Measurements from ENCODE around the gene A1CF.
"Not testable (repeated sequence)": the region's sequence is repeated elsewhere in the genome, so short reads cannot be mapped to it uniquely, and the experiment has no call there.

Gene A1CF, protein sequence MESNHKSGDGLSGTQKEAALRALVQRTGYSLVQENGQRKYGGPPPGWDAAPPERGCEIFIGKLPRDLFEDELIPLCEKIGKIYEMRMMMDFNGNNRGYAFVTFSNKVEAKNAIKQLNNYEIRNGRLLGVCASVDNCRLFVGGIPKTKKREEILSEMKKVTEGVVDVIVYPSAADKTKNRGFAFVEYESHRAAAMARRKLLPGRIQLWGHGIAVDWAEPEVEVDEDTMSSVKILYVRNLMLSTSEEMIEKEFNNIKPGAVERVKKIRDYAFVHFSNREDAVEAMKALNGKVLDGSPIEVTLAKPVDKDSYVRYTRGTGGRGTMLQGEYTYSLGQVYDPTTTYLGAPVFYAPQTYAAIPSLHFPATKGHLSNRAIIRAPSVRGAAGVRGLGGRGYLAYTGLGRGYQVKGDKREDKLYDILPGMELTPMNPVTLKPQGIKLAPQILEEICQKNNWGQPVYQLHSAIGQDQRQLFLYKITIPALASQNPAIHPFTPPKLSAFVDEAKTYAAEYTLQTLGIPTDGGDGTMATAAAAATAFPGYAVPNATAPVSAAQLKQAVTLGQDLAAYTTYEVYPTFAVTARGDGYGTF

DNA sequence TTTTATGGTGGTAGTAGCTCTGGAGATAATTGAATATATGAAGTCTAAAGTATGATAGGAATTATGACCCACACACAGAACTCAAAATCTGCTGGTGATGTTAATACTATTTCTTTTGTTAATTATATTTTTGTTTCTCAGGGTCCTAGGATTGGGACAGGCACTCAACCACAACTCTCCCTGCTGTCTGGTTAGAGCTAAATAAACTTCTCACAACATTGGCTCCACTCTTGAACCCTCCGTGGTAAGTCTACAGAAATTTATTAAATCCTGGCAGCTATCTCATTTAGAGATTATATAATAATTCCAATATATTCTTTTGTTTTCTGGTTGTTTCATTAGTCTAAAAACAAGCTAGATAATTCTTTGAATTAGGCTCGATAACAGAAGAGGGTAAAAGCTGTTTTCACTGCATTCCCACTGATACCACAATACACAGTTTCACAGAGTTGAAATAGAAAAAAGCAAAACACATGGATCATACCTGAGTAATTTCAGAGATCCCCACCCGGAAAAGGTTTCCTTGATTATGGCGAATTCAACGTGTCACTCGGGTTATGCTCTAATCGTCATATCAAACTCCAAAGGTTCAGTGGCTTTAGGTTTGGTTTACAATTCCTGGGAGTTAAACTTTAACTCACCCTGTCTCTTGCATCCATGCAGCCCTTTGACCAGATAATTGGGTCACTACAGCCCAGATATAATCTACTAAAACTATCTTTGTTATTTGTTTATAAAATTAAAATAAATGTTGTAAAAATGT, at the start of gene A1CF:
A1CF (minus strand) TSS at position 531 of the 763 bp plus-strand sequence. CDS start 25,687 bp downstream, outside the sequence.
- no peak for DNase-seq

DNA sequence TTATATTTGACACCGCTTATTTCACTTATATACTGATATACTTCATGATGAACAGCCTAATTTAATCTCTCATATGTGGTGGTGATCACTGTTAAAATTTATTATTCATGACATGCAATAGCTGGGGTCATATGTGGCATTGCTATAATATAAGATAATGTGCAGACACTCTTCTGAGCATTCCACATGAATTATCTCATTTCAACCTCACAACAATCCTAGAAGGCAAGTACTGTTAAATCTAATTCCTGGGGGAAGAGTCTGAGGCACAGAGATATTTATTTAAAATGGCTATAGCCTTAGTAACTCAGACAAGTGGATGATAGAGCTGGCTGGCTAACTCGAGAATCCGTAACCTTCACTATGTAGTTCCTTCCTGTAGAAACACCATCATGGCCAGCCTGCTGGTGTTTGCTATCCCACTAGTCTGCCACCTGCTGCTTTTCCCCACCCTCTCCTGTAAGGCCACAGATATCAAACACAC, 46.6 kb upstream of the A1CF start:
- DNase-seq = no peak

DNA sequence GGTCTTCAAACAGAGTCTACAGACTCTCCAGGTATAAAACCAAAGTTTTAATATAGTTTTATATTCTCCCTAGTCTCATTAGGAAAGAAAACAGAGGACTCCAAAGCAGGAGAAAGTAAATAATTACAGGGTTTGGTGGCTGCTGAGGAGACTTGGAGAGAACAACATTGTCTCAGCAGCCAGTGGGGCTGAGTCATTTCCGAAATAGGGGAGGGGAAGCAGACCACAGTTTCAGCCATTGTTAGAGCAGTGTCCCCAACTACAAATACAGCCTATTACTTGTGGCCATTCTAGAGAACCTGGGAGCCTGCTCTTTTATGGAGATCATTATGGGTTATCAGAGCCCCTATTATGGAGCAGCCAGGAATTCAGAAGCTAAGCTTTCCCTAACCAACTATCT, 44.2 kb upstream of the A1CF start:
- DNase-seq = no peak

DNA sequence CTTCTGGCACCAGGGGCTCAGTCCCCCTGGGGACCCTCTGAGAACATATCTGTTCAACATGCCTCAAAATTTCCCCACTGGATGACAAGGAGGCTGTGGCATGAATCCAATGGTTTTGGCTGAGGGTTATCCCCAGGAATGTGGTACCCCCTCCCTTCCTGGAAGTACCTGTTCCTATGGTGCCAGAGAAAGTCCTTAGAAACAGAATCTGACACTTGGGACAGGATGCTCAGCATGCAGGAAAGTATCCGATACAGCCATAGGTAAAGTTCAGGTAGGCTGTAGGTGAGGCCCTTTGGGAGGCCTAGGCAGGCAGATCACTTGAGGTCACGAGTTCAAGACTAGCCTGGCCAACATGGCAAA, 42.7 kb upstream of the A1CF start:
- no peak for DNase-seq

DNA sequence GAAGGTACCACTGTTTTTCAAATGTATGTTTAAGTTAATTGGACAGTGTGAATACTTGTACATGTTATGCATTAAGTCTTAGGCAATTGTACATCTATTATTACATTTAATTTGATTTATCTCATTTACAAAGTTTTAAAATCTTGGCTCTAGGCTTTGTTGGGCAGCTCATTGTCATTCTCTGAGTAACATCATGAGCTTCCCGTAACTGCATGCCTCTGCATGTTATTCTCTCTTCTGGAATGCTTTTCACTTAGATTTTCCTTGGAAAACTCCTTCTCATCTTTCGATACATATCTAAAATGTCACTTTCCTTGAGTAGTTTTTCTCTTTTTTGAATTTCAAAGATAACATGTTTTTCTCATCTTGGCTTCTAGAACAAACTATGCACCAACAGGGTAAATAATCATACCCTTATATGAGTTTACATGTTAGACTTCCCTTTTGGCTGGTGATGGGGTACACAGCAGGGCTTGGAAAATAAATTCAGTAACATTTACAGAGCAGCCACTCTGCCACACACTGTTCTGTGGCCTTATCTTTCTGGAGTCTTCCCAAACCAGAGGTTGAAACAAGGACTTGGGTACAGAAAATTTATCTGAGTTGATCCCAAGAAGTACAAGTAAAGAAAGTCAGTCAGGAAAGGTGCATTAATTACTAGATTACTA, 42.2 kb upstream of the A1CF start:
- DNase-seq = no peak

DNA sequence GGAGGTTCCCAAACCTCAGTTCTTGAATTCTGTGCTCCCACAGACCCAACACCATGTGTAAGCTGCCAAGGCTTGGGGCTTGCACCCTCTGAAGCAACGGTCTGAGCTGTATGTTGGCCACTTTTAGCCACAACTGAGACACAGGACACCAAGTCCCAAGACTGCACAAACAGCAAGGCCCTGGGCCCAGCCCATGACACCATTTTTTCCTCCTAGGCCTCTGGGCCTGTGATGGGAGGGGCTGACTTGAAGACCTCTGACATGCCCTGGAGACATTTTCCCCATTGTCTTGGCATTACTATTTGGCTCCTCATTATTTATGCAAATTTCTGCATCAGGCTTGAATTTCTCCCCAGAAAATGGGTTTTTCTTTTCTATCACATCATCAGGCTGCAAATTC, 38.0 kb upstream of the A1CF start:
- DNase-seq = not testable (repeated sequence)

DNA sequence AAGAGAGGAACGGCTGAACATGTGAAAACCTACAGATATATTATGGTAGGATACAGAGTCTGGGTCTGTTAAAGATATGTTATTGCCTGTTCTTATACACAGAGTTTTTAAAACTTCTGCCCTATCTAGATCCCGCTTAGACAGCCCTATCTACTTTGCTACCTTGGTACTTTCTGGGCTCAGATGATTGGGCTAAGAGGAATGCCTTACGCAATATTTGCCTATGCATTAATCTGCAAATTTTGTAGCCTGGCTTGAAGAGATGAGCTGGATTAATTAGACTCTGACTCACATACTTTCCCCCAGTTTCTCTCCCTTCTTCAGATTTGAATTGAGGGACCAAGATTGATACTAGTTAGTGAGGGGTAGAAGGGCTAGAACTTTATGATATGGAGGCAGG, 33.6 kb upstream of the A1CF start:
- DNase-seq = no peak

DNA sequence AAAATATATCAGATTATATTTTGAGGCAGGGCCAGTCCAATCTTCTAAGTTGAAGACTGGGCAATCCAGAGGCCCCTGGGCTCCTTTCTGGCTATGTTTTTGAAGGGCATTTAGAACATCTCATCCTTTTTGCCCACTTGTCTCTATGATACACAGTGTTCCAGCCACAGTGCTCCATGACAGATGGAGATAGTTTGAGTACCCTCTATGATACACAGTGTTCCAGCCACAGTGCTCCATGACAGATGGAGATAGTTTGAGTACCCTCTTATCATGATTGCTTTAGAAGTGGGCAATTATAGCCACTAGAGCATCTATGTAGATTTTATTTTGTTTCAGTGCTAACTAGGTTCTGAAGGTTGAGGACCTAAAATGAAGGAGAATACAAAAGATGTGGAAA, 33.1 kb upstream of the A1CF start:
- DNase-seq = no peak

DNA sequence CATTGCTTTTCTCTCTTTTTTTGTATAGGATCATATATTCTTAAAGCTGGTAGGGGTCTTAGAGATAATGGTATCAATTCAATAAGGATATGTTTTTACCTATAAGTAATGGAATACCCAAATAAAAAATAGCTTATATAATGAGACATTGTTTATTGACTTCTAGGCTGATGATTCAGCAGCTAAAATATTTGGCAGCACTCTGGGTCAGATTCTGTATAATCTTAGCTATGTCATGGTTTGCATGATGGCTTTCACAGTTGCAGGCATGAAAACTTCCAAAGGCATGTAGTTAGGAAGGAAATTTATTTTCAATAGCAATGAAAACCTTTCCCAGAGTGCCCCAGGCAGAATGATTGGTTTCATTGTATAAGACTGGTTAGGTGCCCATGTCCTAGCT, 32.1 kb upstream of the A1CF start:
- no peak for DNase-seq

DNA sequence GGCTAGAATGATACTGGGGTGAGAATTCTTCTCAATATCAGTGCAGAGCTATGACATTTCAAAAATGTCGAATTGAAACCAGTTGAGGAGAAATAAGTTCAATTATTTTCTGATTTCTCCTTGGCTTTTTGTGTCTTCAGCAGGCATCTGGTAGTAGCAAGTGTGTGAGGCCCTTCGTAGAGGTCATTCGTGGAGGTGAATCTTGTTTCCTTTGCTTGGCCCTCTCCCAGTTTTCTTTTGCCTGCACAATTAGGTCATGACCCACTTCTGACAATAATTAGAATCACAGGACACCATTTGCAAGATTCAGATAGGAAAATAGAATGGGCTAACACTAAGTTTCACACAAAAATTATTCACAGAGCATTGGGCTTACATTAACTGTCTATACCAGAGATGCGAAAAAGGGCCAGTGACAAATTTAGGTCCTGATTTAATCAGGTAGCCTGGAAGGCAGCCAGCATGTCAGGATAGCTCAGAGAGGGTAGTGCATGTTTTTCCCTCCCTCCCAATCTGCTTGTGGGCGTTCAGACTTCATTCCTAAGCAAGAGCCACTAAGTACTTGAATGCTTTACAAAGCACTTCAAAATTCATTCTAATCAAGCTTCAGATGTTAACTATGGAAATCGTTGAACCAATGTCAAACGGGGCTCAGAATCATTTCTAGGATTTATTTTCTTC, 24.0 kb upstream of the A1CF start:
- no peak for DNase-seq

DNA sequence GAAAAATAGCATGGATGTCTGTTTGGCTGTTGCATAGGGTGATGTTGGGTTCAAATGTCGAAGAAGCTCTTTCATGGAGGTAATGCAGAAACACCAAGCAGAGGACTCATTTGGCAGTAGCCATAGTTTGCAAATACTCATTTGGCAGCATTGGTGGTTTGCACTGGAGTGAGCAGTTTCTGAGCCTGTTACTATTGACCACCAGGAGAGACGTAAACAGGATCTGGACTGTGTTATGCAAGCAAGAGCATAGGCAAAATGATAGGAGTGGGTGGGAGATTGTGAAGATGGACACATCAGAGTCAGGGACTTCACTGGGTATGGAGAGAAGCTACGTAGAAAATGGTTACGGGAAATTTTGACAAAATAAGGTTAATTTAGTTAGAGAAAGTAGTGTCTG, 22.9 kb upstream of the A1CF start:
- no peak for DNase-seq

DNA sequence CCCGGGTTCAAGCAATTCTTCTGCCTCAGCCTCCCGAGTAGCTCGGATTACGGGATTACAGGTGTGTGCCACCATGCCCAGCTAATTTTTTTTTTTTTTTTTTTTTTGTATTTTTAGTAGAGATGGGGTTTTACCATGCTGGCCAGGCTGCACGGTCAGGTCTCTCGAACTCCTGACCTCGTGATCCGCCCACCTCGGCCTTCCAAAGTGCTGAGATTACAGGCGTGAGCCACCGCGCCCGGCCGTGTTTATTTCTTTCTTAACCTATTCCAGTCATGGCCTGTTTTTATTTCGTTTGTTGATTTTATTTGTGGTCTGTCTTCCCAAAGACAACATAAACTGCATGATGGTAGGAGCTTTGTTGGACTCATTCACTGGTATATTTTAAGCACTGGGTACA, 20.4 kb upstream of the A1CF start:
- DNase-seq = not testable (repeated sequence)

DNA sequence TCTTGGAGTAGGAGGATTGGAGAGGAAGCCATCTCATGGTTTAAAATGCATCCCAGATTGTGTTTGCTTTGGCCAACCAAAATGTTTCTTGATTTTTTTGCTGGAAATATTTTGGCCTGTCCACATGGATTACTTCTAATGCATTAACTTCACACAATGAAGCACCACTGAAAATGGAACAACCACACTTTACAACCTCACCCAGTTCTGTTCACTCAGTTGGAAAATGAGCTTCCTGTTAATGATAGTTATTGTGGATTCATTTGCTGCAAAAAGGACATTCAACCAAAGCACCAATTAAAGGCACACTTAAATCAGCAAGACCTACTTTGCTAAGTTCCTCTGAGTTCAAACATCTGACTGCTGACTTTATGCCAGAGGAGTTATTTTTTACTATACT, 11.3 kb upstream of the A1CF start:
- no peak for DNase-seq

DNA sequence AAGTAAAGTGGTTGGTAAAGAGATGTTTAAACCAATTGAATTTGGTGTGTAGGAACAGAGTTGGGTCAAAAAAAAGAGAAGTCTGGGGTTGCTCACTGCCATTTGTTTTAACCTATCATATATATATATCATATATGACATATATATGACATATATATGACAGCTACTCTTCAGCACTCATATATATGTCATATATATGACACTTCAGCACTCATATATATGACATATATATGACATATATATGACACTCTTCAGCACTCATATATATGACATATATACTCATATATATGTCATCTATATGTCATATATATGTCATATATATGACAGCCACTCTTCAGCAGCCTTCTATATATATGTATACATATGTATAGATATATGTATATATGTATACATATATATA, 8.9 kb upstream of the A1CF start:
- no peak for DNase-seq

DNA sequence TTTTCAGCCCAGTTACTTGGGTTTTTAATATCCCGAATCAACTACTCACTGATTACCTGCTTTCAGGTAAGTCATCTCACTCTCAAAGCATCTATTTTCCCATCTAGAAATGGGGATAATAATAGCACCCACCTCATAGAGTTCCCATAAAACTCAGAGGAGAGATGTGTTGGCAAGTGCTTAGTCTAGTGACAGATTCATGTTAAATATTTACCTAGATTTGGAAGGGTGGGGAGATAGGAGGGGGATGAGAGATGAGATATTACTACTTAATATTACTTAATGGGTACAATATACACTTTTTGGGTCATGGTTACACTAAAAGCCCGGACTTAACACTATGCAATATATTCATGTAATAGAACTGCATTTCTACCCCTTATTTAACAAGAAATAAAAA, 7.0 kb upstream of the A1CF start:
- no peak for DNase-seq

DNA sequence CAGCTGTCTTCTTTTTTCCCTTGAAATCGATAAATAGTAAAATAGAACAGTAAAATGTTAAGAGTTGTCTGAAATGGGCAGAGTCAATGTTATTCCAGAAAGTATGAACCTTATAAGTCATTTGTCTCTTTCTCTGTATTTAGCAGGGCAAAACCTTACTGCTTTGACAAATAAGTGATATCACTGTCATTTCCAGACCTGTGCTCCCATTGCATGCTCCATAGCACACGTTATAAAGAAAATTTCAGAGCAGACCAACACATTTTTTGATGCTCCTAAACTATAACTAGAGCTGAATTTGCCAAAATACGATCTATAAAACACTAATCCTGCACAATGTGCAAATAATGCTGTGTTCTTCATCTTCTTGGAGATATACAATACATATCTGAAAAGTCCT, 1.1 kb downstream of the A1CF start:
- no peak for DNase-seq

DNA sequence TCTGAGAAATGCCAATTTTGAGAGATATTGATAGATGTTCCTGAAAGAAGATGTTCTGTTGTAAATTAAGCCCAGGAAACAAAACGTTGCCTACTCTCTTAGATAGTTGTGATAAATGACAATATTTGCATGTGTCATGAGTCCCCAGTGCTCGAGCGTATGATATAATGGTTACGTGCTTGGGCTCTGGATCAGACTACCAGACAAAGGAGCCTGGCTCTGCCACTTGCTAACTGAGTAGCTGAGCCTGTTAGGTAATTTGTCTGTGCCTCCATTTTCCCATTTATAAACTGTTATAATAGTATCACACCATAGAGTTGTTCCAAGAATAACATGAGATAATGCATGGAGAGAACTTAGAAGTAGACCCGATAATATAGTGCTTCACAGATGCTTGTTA, 1.8 kb downstream of the A1CF start:
- DNase-seq = no peak

DNA sequence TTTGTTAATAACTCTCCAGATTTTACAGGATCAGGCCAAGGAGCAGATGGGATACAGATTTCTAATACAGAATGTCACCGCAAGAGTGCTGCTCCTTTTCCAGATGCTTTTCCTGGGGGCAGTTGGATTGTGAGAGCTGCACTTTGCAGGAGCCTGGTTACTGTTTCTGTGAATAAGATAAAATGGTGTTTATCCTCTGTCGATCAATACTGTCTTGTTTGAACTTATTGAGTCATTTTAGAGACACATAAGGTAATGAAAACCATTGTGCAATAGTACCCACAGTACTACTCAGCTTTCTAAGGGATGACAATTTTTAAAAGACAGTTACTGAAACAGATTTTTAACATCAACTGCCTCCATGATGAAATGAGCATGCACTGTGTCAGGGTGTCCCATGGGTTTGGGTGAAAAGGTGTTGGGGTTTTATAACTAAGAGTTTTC, 2.9 kb downstream of the A1CF start:
- no peak for DNase-seq

DNA sequence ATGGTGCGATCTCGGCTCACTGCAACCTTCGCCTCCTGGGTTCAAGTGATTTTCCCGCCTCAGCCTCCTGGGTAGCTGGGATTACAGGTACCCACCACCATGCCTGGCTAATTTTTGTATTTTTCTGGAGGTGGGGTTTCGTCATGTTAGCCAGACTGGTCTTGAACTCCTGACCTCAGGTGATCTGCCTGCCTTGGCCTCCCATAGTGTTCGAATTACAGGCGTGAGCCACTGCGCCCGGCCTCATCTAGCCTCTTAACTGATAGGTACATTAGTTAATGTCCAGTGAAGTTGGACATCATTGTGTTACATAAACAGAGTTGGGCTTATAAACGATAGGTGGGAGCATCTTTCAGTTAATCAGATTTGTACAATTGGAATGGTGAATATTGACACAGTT, 4.4 kb downstream of the A1CF start:
- not testable (repeated sequence) for DNase-seq

DNA sequence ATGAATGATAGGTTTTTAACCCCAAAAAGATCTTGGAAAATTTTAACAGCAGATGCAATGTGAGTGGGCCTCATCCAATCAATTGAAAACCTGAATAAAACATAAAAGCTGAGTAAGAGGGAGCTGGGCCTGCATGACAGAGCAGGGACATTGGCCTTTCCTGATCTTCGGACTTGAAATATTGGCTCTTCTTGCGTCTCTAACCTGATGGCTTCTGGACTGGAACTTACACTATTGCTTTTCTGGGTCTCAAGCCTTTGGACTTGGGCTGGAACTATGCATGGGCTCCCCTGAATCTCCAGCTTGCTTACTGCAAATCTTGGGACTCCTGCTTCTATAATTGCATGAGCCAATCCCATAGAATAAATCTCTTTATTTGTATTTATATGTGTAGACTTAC, 9.0 kb downstream of the A1CF start:
- DNase-seq = no peak

DNA sequence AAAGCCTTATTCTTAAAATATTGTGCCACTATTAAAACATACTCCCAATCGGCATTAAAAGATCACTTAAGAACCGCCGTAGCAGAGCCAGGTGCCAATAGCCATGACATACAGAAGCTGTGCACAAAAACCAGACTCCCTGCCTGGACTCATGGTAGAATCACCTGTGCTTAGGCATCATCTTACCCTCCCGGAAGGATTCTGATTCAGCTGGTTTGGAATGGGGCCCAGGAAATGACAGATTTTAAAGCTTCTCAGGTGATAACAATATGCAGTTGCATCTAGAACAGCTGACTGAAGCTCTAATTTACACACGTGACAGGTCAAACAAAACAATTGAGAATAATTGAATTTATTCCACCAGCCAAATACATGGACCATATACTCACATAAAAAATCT, 10.7 kb downstream of the A1CF start:
- no peak for DNase-seq

DNA sequence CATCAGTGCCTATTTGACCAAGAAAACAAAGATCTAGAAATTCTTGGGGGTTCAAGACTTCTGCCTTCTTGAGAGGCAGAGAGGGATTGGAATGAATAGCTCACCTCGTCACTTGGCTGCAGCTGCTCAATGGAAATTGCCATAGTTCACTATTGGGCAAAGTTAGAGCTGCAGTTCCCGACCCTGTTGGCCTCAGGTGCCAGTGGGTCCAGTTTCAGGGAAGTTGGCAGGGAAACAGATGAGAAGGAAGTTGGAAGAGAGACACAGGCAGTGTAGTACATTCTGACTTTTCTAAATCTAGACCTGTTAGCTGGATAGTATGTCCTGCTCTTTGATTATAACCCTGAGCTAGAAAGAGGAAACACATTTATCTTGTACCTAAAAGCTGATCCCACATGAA, 19.1 kb downstream of the A1CF start:
- DNase-seq = no peak

DNA sequence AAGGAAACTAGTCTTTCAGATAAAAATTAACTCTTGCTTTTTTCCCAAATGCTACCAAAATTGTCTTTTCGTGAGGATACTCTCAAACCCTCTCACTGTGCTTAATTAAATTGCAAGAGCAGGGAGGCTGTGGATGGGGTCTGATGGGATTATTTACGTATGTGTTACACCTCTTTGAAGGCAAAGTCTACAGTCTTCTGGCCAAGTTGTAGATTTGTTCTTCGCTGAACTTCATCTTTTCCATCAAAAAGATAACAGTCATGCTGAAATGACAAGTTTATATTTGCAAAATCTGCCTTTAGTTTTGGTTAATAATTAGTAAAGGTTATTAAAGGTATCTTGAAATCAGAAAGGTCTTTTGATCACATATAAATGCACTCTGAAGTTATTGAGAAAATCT, 22.7 kb downstream of the A1CF start:
- DNase-seq = no peak

Data from CD4-positive, alpha-beta T cell treated with Interleukin-1 beta for 1 hour (primary cell).